Esophagus (tissue), 2 donors: ENCODE data around the gene DYNC1I2. TPM values are rescaled to one million over a fixed set of nuclear protein-coding genes. Genes with fewer than 3 reads are reported as not detected.
"Not testable (repeated sequence)": the region's sequence is repeated elsewhere in the genome, so short reads cannot be mapped to it uniquely, and the experiment has no call there.

Source experiments
- H3K27ac ChIP-seq, 2 donors: one replicate each; pipeline ENCODE4 v1.5.1; 2013; ENCODE audit warnings: low read depth in 2 of 2, mild to moderate bottlenecking in 2 of 2, inconsistent platforms in 1 of 2, low read length in 1 of 2, moderate library complexity in 1 of 2
- H3K27me3 ChIP-seq, 2 donors: one replicate each; pipeline ENCODE4 v1.6.1; 2013; ENCODE audit warnings: low read length in 2 of 2, control low read depth in 1 of 2, mild to moderate bottlenecking in 1 of 2; ENCODE audit not compliant: insufficient read depth in 2 of 2, control insufficient read depth in 1 of 2
- H3K36me3 ChIP-seq, 2 donors: one replicate each; pipeline ENCODE4 v1.6.1; 2013; ENCODE audit warnings: low read length in 1 of 2; ENCODE audit not compliant: control insufficient read depth in 2 of 2, insufficient read depth in 2 of 2
- H3K4me1 ChIP-seq, 2 donors: one replicate each; pipeline ENCODE4 v1.6.1; 2013; ENCODE audit warnings: low read length in 1 of 2; ENCODE audit not compliant: control insufficient read depth in 2 of 2, insufficient read depth in 2 of 2
- H3K4me3 ChIP-seq, 2 donors: one replicate each; pipeline ENCODE4 v1.5.1; 2013; ENCODE audit warnings: low read length in 2 of 2, mild to moderate bottlenecking in 2 of 2, low read depth in 1 of 2, moderate library complexity in 1 of 2
- H3K9me3 ChIP-seq, 2 donors: one replicate each; pipeline ENCODE4 v1.6.1; 2013; ENCODE audit warnings: mild to moderate bottlenecking in 2 of 2, low read depth in 1 of 2, low read length in 1 of 2, moderate library complexity in 1 of 2; ENCODE audit not compliant: control insufficient read depth in 2 of 2, insufficient read depth in 1 of 2
- WGBS, 2 donors: extraction: QIAGEN DNeasy Blood & Tissue Kit; methylation state at CpG; one replicate each; pipeline ENCODE4 v1.1.7; 2013; 5-methylcytosine and 5-hydroxymethylcytosine counted together
- polyA plus RNA-seq, 2 donors: library from polyadenylated mRNA; stranded (reverse); fragments of 200-250 nt; gene quantifications; one replicate each; pipeline ENCODE4 v1.2.3, GENCODE V29; 2013
- donor health status: healthy with polysubstance abuse.
- donor health status: Bipolar disorder and iron deficiency.

Gene DYNC1I2
- polyA plus RNA-seq, 2 donors, result 45.0 to 73.9 TPM

- Histone ChIP-seq H3K27me3 (no peaks in the 10 kb centered on the region), H3K27ac (no peak overlapping the region), H3K36me3 (peaks cover 5 to 7% of the 10 kb centered on the region in 2 donors), H3K9me3 (no peaks in the 10 kb centered on the region), H3K4me3 (no peak overlapping the region), H3K4me1 (no peaks in the 10 kb centered on the region)
- 76 to 87% methylated on average over 4 of the region's 4 CpGs for WGBS, 2 donors
These were observed 48.9 kb downstream of the DYNC1I2 start for GRCh38 chr2:171735991-171736710.

GRCh38 chr2:171741189-171741588 is 53.9 kb downstream of the DYNC1I2 start:
- H3K27me3 ChIP-seq, result no peaks in the 10 kb centered on the region
- H3K36me3 ChIP-seq, result peaks cover 1 to 5% of the 10 kb centered on the region in 2 donors
- no peak overlapping the region for H3K4me3 ChIP-seq
- no peak overlapping the region for H3K27ac ChIP-seq
- H3K9me3 ChIP-seq, result no peaks in the 10 kb centered on the region
- no peaks in the 10 kb centered on the region for H3K4me1 ChIP-seq
- 59 to 63% methylated on average over 2 of the region's 2 CpGs for WGBS, 2 donors

GRCh38 chr2:171742760-171743159 is 55.5 kb downstream of the DYNC1I2 start:
- no peaks in the 10 kb centered on the region for H3K9me3 ChIP-seq
- H3K4me1 ChIP-seq, result no peaks in the 10 kb centered on the region
- peaks cover 5% of the 10 kb centered on the region in 2 donors for H3K36me3 ChIP-seq
- H3K27me3 ChIP-seq, result no peaks in the 10 kb centered on the region
- WGBS, 2 donors, result 74 to 89% methylated on average over 1 of the region's 1 CpG
- no peak overlapping the region for H3K4me3 ChIP-seq
- no peak overlapping the region for H3K27ac ChIP-seq

- H3K4me3 ChIP-seq, result no peak overlapping the region
- peaks cover 5% of the 10 kb centered on the region in 2 donors for H3K36me3 ChIP-seq
- 77 to 86% methylated on average over 1 of the region's 1 CpG for WGBS, 2 donors
- H3K27ac ChIP-seq, result no peak overlapping the region
- H3K27me3 ChIP-seq, result no peaks in the 10 kb centered on the region
- no peaks in the 10 kb centered on the region for H3K4me1 ChIP-seq
- H3K9me3 ChIP-seq, result no peaks in the 10 kb centered on the region
These were observed 57.9 kb downstream of the DYNC1I2 start for GRCh38 chr2:171745141-171745540.

- H3K9me3 ChIP-seq, result no peaks in the 10 kb centered on the region
- H3K27ac ChIP-seq, result no peak overlapping the region
- no peaks in the 10 kb centered on the region for H3K27me3 ChIP-seq
- H3K36me3 ChIP-seq, result peaks cover 5 to 6% of the 10 kb centered on the region in 2 donors
- H3K4me1 ChIP-seq, result no peaks in the 10 kb centered on the region
- H3K4me3 ChIP-seq, result no peak overlapping the region
- 87 to 90% methylated on average over 4 of the region's 4 CpGs for WGBS, 2 donors
These were observed 58.5 kb downstream of the DYNC1I2 start for GRCh38 chr2:171745806-171746205.

GRCh38 chr2:171747371-171747770 is 60.1 kb downstream of the DYNC1I2 start:
- Histone ChIP-seq H3K9me3 (no peaks in the 10 kb centered on the region), H3K4me3 (no peak overlapping the region), H3K27me3 (no peaks in the 10 kb centered on the region), H3K27ac (no peak overlapping the region), H3K36me3 (peaks cover 5 to 10% of the 10 kb centered on the region in 2 donors), H3K4me1 (no peaks in the 10 kb centered on the region)
- 87 to 92% methylated on average over 3 of the region's 3 CpGs for WGBS, 2 donors

GRCh38 chr2:171754254-171754939 is 67.1 kb downstream of the DYNC1I2 start:
- H3K4me3 ChIP-seq, result no peak overlapping the region
- H3K27me3 ChIP-seq, result no peaks in the 10 kb centered on the region
- H3K36me3 ChIP-seq, result peaks cover 0 to 5% of the 10 kb centered on the region in 2 donors
- WGBS, 2 donors, result 96 to 98% methylated on average over 1 of the region's 1 CpG
- H3K9me3 ChIP-seq, result no peaks in the 10 kb centered on the region
- no peak overlapping the region for H3K27ac ChIP-seq
- H3K4me1 ChIP-seq, result no peaks in the 10 kb centered on the region

- H3K4me1 ChIP-seq, H3K27me3 ChIP-seq, H3K4me3 ChIP-seq, H3K27ac ChIP-seq, H3K36me3 ChIP-seq, H3K9me3 ChIP-seq: not testable (repeated sequence)
- 94 to 97% methylated on average over 1 of the region's 1 CpG for WGBS, 2 donors
These were observed 71.5 kb downstream of the DYNC1I2 start for GRCh38 chr2:171758762-171759161.

GRCh38 chr2:171761176-171761575 is 73.9 kb downstream of the DYNC1I2 start:
- not testable (repeated sequence) for H3K36me3 ChIP-seq, H3K4me3 ChIP-seq, H3K4me1 ChIP-seq, H3K27me3 ChIP-seq, H3K27ac ChIP-seq, H3K9me3 ChIP-seq
- 89 to 97% methylated on average over 4 of the region's 4 CpGs for WGBS, 2 donors
